Suppressor macrophage treated with lipopolysaccharide for 4 hours (primary cell): ENCODE measurements around the gene KCNJ1.

ENCODE experiments used
- DNase-seq: peaks from one replicate; pipeline ENCODE4 v3.0.0-alpha.2; 2020

The KCNJ1 gene

GRCh38 chr11:128901653-128902514 is 34.8 kb upstream of the KCNJ1 start:
- no peak for DNase-seq

- DNase-seq: no peak
Measured at GRCh38 chr11:128900468-128900867, 33.4 kb upstream of the KCNJ1 start.

GRCh38 chr11:128898580-128899344 is 31.7 kb upstream of the KCNJ1 start:
- no peak for DNase-seq

GRCh38 chr11:128897826-128898225 is 30.7 kb upstream of the KCNJ1 start:
- DNase-seq: no peak

GRCh38 chr11:128896356-128896755 is 29.3 kb upstream of the KCNJ1 start:
- DNase-seq: no peak

- DNase-seq: no peak
Measured at GRCh38 chr11:128895526-128895925, 28.4 kb upstream of the KCNJ1 start.

GRCh38 chr11:128894685-128895084 is 27.6 kb upstream of the KCNJ1 start:
- no peak for DNase-seq

GRCh38 chr11:128894286-128894681 is 27.2 kb upstream of the KCNJ1 start:
- DNase-seq: no peak

- no peak for DNase-seq
Measured at GRCh38 chr11:128893578-128894285, 26.6 kb upstream of the KCNJ1 start.

- DNase-seq: no peak
Measured at GRCh38 chr11:128892866-128893565, 25.9 kb upstream of the KCNJ1 start.

GRCh38 chr11:128891913-128892398 is 24.9 kb upstream of the KCNJ1 start:
- no peak for DNase-seq

GRCh38 chr11:128890543-128891368 is 23.7 kb upstream of the KCNJ1 start, which contains the start of gene KCNJ5:
KCNJ5 (plus strand) TSS chr11:128891356; CDS start chr11:128911274, 19,918 bp downstream.
- DNase-seq: peak; percentile 43

- DNase-seq: no peak
Measured at GRCh38 chr11:128890216-128890542, 23.1 kb upstream of the KCNJ1 start.

- DNase-seq: no peak
Measured at GRCh38 chr11:128889657-128890213, 22.6 kb upstream of the KCNJ1 start.

GRCh38 chr11:128888034-128888985 is 21.2 kb upstream of the KCNJ1 start:
- no peak for DNase-seq

GRCh38 chr11:128886406-128887124 is 19.5 kb upstream of the KCNJ1 start:
- DNase-seq: no peak

- DNase-seq: peak; percentile 74
Measured at GRCh38 chr11:128884703-128885338, 17.7 kb upstream of the KCNJ1 start.

- no peak for DNase-seq
Measured at GRCh38 chr11:128884054-128884453, 17.0 kb upstream of the KCNJ1 start.

- DNase-seq: no peak
Measured at GRCh38 chr11:128882451-128882850, 15.4 kb upstream of the KCNJ1 start.
